ENCODE data around the gene ZNF578.

Gene ZNF578

GRCh38 chr19:52453324-52454094 is at the start of gene ZNF578:
TSS of gene ZNF578 (plus strand) at chr19:52453553. CDS start at chr19:52501846, 48,293 bp downstream.
- Histone ChIP-seq H3K9me3 (ENCODE audit: control insufficient read depth, low read depth, low read length) (peaks cover 44% of the 10 kb centered on the region), H3K27me3 (ENCODE audit: control insufficient read depth, insufficient read depth, low read length) (no peaks in the 10 kb centered on the region), H3K27ac (ENCODE audit: low read length) (no peak within 1 kb of the TSS), H3K9ac (ENCODE audit: low read length) (no peak within 1 kb of the TSS), H3K36me3 (ENCODE audit: control insufficient read depth, low read depth, low read length) (no peaks in the 10 kb centered on the region), H3K4me1 (ENCODE audit: control insufficient read depth, low read depth, low read length) (no peaks in the 10 kb centered on the region), H3K4me3 (ENCODE audit: low read length) (peak within 1 kb of the TSS; percentile 54)

- Histone ChIP-seq H3K9ac (ENCODE audit: low read length) (no peak overlapping the region), H3K27ac (ENCODE audit: low read length) (no peak overlapping the region), H3K9me3 (ENCODE audit: control insufficient read depth, low read depth, low read length) (peaks cover 40% of the 10 kb centered on the region), H3K36me3 (ENCODE audit: control insufficient read depth, low read depth, low read length) (no peaks in the 10 kb centered on the region), H3K27me3 (ENCODE audit: control insufficient read depth, insufficient read depth, low read length) (no peaks in the 10 kb centered on the region), H3K4me1 (ENCODE audit: control insufficient read depth, low read depth, low read length) (no peaks in the 10 kb centered on the region), H3K4me3 (ENCODE audit: low read length) (no peak overlapping the region)
These were observed 43.1 kb upstream of the ZNF578 start for GRCh38 chr19:52410276-52410675.

GRCh38 chr19:52415711-52416110 is 37.6 kb upstream of the ZNF578 start:
- peaks cover 51% of the 10 kb centered on the region for H3K9me3 ChIP-seq (ENCODE audit: control insufficient read depth, low read depth, low read length)
- H3K27ac ChIP-seq (ENCODE audit: low read length), result no peak overlapping the region
- H3K27me3 ChIP-seq (ENCODE audit: control insufficient read depth, insufficient read depth, low read length), result no peaks in the 10 kb centered on the region
- no peaks in the 10 kb centered on the region for H3K36me3 ChIP-seq (ENCODE audit: control insufficient read depth, low read depth, low read length)
- H3K4me3 ChIP-seq (ENCODE audit: low read length), result no peak overlapping the region
- no peaks in the 10 kb centered on the region for H3K4me1 ChIP-seq (ENCODE audit: control insufficient read depth, low read depth, low read length)
- no peak overlapping the region for H3K9ac ChIP-seq (ENCODE audit: low read length)

- Histone ChIP-seq H3K9me3 (ENCODE audit: control insufficient read depth, low read depth, low read length) (peaks cover 20% of the 10 kb centered on the region), H3K36me3 (ENCODE audit: control insufficient read depth, low read depth, low read length) (no peaks in the 10 kb centered on the region), H3K9ac (ENCODE audit: low read length) (no peak within 1 kb of the TSS)
These were observed 24.4 kb upstream of the ZNF578 start, which contains the start of gene ZNF534 for GRCh38 chr19:52428937-52429336. TSS of gene ZNF534 (plus strand) at chr19:52429148. CDS start at chr19:52431475, 2,327 bp downstream.

GRCh38 chr19:52442179-52442578 is 11.2 kb upstream of the ZNF578 start:
- Histone ChIP-seq H3K4me1 (ENCODE audit: control insufficient read depth, low read depth, low read length) (no peaks in the 10 kb centered on the region), H3K9ac (ENCODE audit: low read length) (no peak overlapping the region), H3K27ac (ENCODE audit: low read length) (no peak overlapping the region), H3K27me3 (ENCODE audit: control insufficient read depth, insufficient read depth, low read length) (no peaks in the 10 kb centered on the region), H3K4me3 (ENCODE audit: low read length) (no peak overlapping the region), H3K9me3 (ENCODE audit: control insufficient read depth, low read depth, low read length) (peaks cover 64% of the 10 kb centered on the region), H3K36me3 (ENCODE audit: control insufficient read depth, low read depth, low read length) (no peaks in the 10 kb centered on the region)

More at GRCh38 chr19:52428937-52429336, 24.4 kb upstream of the ZNF578 start, which contains the start of gene ZNF534:
- Histone ChIP-seq H3K4me1 (ENCODE audit: control insufficient read depth, low read depth, low read length) (no peaks in the 10 kb centered on the region), H3K4me3 (ENCODE audit: low read length) (no peak within 1 kb of the TSS), H3K27me3 (ENCODE audit: control insufficient read depth, insufficient read depth, low read length) (no peaks in the 10 kb centered on the region), H3K27ac (ENCODE audit: low read length) (no peak within 1 kb of the TSS)

- no peaks in the 10 kb centered on the region for H3K27me3 ChIP-seq (ENCODE audit: control insufficient read depth, insufficient read depth, low read length)
- H3K9ac ChIP-seq (ENCODE audit: low read length), result no peak overlapping the region
- H3K9me3 ChIP-seq (ENCODE audit: control insufficient read depth, low read depth, low read length), result peaks cover 53% of the 10 kb centered on the region
- H3K4me3 ChIP-seq (ENCODE audit: low read length), result no peak overlapping the region
- H3K4me1 ChIP-seq (ENCODE audit: control insufficient read depth, low read depth, low read length), result no peaks in the 10 kb centered on the region
- H3K27ac ChIP-seq (ENCODE audit: low read length), result no peak overlapping the region
- H3K36me3 ChIP-seq (ENCODE audit: control insufficient read depth, low read depth, low read length), result no peaks in the 10 kb centered on the region
These were observed 8.8 kb upstream of the ZNF578 start for GRCh38 chr19:52444506-52444905.

- Histone ChIP-seq H3K9ac (ENCODE audit: low read length) (no peak overlapping the region), H3K4me3 (ENCODE audit: low read length) (no peak overlapping the region), H3K4me1 (ENCODE audit: control insufficient read depth, low read depth, low read length) (no peaks in the 10 kb centered on the region), H3K9me3 (ENCODE audit: control insufficient read depth, low read depth, low read length) (peaks cover 40% of the 10 kb centered on the region), H3K36me3 (ENCODE audit: control insufficient read depth, low read depth, low read length) (no peaks in the 10 kb centered on the region), H3K27me3 (ENCODE audit: control insufficient read depth, insufficient read depth, low read length) (no peaks in the 10 kb centered on the region), H3K27ac (ENCODE audit: low read length) (no peak overlapping the region)
These were observed 2.1 kb upstream of the ZNF578 start for GRCh38 chr19:52451241-52451640.

GRCh38 chr19:52464798-52465470 is 11.6 kb downstream of the ZNF578 start:
- Histone ChIP-seq H3K9ac (ENCODE audit: low read length) (no peak overlapping the region), H3K4me3 (ENCODE audit: low read length) (no peak overlapping the region), H3K27ac (ENCODE audit: low read length) (no peak overlapping the region), H3K4me1 (ENCODE audit: control insufficient read depth, low read depth, low read length) (no peaks in the 10 kb centered on the region), H3K27me3 (ENCODE audit: control insufficient read depth, insufficient read depth, low read length) (no peaks in the 10 kb centered on the region), H3K36me3 (ENCODE audit: control insufficient read depth, low read depth, low read length) (no peaks in the 10 kb centered on the region), H3K9me3 (ENCODE audit: control insufficient read depth, low read depth, low read length) (peaks cover 28% of the 10 kb centered on the region)

GRCh38 chr19:52473655-52474350 is 20.4 kb downstream of the ZNF578 start:
- H3K9ac ChIP-seq (ENCODE audit: low read length), result no peak overlapping the region
- H3K27ac ChIP-seq (ENCODE audit: low read length), result no peak overlapping the region
- peaks cover 76% of the 10 kb centered on the region for H3K9me3 ChIP-seq (ENCODE audit: control insufficient read depth, low read depth, low read length)
- H3K27me3 ChIP-seq (ENCODE audit: control insufficient read depth, insufficient read depth, low read length), result no peaks in the 10 kb centered on the region
- H3K36me3 ChIP-seq (ENCODE audit: control insufficient read depth, low read depth, low read length), result no peaks in the 10 kb centered on the region
- H3K4me3 ChIP-seq (ENCODE audit: low read length), result no peak overlapping the region
- no peaks in the 10 kb centered on the region for H3K4me1 ChIP-seq (ENCODE audit: control insufficient read depth, low read depth, low read length)

GRCh38 chr19:52474351-52475127 is 21.2 kb downstream of the ZNF578 start:
- H3K9ac ChIP-seq (ENCODE audit: low read length), result no peak overlapping the region
- H3K9me3 ChIP-seq (ENCODE audit: control insufficient read depth, low read depth, low read length), result peaks cover 74% of the 10 kb centered on the region
- no peaks in the 10 kb centered on the region for H3K4me1 ChIP-seq (ENCODE audit: control insufficient read depth, low read depth, low read length)
- no peaks in the 10 kb centered on the region for H3K27me3 ChIP-seq (ENCODE audit: control insufficient read depth, insufficient read depth, low read length)
- no peaks in the 10 kb centered on the region for H3K36me3 ChIP-seq (ENCODE audit: control insufficient read depth, low read depth, low read length)
- no peak overlapping the region for H3K27ac ChIP-seq (ENCODE audit: low read length)
- H3K4me3 ChIP-seq (ENCODE audit: low read length), result no peak overlapping the region

Data from iPS-18a (cell line).